ENCODE results near the gene RASGRF1. TPM values are rescaled to one million over a fixed set of nuclear protein-coding genes. Genes with fewer than 3 reads are reported as not detected.

RASGRF1 gene
- total and polyA plus RNA-seq, 2 experiments from 2014 or later = 0.05 to 0.24 TPM

DNA sequence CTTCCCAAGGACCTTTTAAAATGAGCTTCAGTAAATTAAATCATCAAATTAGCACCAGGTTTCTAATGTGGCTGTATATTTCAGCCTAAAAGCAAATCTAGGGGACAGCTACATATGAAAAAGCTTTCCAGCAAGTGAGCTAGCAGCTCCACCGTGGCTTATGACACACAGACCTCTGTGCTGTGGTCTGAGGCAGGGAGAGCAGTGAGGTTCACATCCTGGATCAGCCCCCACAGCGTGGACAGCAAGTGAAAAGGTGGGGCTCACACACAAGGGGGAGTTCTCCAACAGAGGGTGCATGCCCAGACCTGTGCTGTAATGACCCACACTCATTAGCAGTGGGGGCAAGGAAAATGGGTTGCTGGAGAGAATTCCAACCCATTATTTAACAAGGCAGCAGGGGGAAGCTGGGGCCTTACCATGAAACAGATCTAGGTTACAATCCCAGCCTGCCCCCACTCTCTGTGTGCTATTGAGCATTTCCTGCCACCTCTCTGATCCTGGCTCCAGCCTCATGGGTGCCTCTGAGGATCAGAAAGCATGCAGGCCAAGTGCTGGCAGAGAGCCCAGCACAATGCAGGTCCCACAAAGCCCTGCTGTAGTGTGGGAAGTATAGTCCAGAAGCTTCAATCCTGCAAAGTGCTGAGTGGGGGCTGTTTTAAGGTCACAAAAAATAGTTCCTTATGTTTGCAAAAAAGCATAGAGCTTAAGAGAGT, 48.2 kb downstream of the RASGRF1 start:
- H4K20me1 ChIP-seq (replicated peaks; ENCODE audit: insufficient read depth) = no peaks in the 10 kb centered on the region
- Mint-ChIP-seq H3K27ac (no peak overlapping the region), H3K4me1 (no peaks in the 10 kb centered on the region), H3K36me3 (ENCODE audit: low read depth) (no peaks in the 10 kb centered on the region), H3K4me3 (no peak overlapping the region), H3K9me3 (peaks cover 13% of the 10 kb centered on the region; the same call in 2 of the 3 replicates), H3K27me3 (ENCODE audit: insufficient read depth, low read depth, poor library complexity) (peaks cover 4% of the 10 kb centered on the region)
- H3F3A ChIP-seq (replicated peaks; ENCODE audit: low read depth) = no peaks in the 10 kb centered on the region
- H3K27ac ChIP-seq (ENCODE audit: low read depth) = no peak overlapping the region
- H3K36me3 ChIP-seq (ENCODE audit: insufficient read depth) = no peaks in the 10 kb centered on the region
- no peaks in the 10 kb centered on the region for H3K27me3 ChIP-seq (ENCODE audit: insufficient read depth)
- DNase-seq (ENCODE audit: low spot score) (no peak), ATAC-seq (no peak)
- no peak overlapping the region for H3K4me2 ChIP-seq
- H3K4me1 ChIP-seq (ENCODE audit: insufficient read depth) = no peaks in the 10 kb centered on the region
- H2AFZ ChIP-seq = no peak overlapping the region
- H3K79me2 ChIP-seq (replicated peaks; ENCODE audit: insufficient read depth) = no peaks in the 10 kb centered on the region
- no peaks in the 10 kb centered on the region for H3K9me2 ChIP-seq (ENCODE audit: insufficient read depth)
- TF ChIP-seq CTCF (conservative IDR thresholded peaks at IDR 0.05; ENCODE audit: low read depth in 2 of 2) = no peak
- no peak for TF ChIP-seq JUNB (IDR thresholded peaks at IDR 0.05; ENCODE audit: unreplicated experiment)
- no peak for TF ChIP-seq CREB1 (CRISPR knock-in tag; IDR thresholded peaks at IDR 0.05; ENCODE audit: low read depth)
- no peak for TF ChIP-seq ETS1 (IDR thresholded peaks at IDR 0.05)
- TF ChIP-seq EZH2 (IDR thresholded peaks at IDR 0.05; ENCODE audit: low read depth, unreplicated experiment) = no peak
- no peak for TF ChIP-seq ZNF331 (CRISPR knock-in tag; IDR thresholded peaks at IDR 0.05; ENCODE audit: low read depth)
- TF ChIP-seq EZH2phosphoT487 (IDR thresholded peaks at IDR 0.05; ENCODE audit: unreplicated experiment) = no peak
- TF ChIP-seq REST (IDR thresholded peaks at IDR 0.05; ENCODE audit: unreplicated experiment) = no peak
- no peak for TF ChIP-seq ZNF114 (CRISPR knock-in tag; IDR thresholded peaks at IDR 0.05)
- TF ChIP-seq ZNF462 (CRISPR knock-in tag; IDR thresholded peaks at IDR 0.05) = no peak
- no peak for TF ChIP-seq NANOG (IDR thresholded peaks at IDR 0.05; ENCODE audit: borderline replicate concordance)
- no peak for TF ChIP-seq STAT1 (IDR thresholded peaks at IDR 0.05; ENCODE audit: unreplicated experiment)
- TF ChIP-seq POLR2AphosphoS5 (IDR thresholded peaks at IDR 0.05; ENCODE audit: low read depth) = no peak
- H3K4me3 ChIP-seq = no peak overlapping the region

Measured in GM23338 (cell line).